ENCODE results near the gene TTC4. TPM values are rescaled to one million over a fixed set of nuclear protein-coding genes. Genes with fewer than 3 reads are reported as not detected.

Gene TTC4
- total and polyA plus RNA-seq, 2 of the 4 experiments (the other 2 are of a cell fraction): 21.6 to 27.1 TPM

GRCh38 chr1:54686155-54686554 is 29.5 kb upstream of the TTC4 start:
- POLR2A ChIA-PET (ENCODE audit: unreplicated experiment): no interaction called here
- dilution Hi-C loops (cut with HindIII; ENCODE audit: low sequenced_read_pairs, unreplicated experiment): no loop called here
- CTCF ChIA-PET: interaction anchor here (1.3 kb wide), 1 partner anchor 12 kb away, joined by 3 read pairs; no protein-coding TSS in a partner anchor

More at GRCh38 chr1:54686155-54686554, 29.5 kb upstream of the TTC4 start:
- Histone ChIP-seq H3K4ac (ENCODE audit: low read depth, low read length) (no peak overlapping the region), H3K9me1 (ENCODE audit: insufficient read depth, low read length) (no peaks in the 10 kb centered on the region), H3K18ac (ENCODE audit: low read depth, low read length) (no peak overlapping the region), H4K20me1 (ENCODE audit: insufficient read depth, low read length) (no peaks in the 10 kb centered on the region), H3K27ac (ENCODE audit: insufficient read depth, low read length) (no peak overlapping the region), H3K9me3 (ENCODE audit: control insufficient read depth, insufficient read depth, low read length) (no peaks in the 10 kb centered on the region), H3K4me2 (ENCODE audit: low read depth, low read length) (no peak overlapping the region), H4K8ac (ENCODE audit: low read depth in 2 of 2, low read length in 2 of 2) (no peak overlapping the region), H3K23ac (ENCODE audit: low read depth, low read length) (no peak overlapping the region), H2BK5ac (ENCODE audit: low read depth, low read length, poor library complexity, severe bottlenecking) (no peak overlapping the region), H2BK120ac (ENCODE audit: low read depth, low read length) (no peak overlapping the region), H3K4me3 (ENCODE audit: insufficient read depth, low read depth, low read length) (no peak overlapping the region), H4K91ac (ENCODE audit: insufficient read depth, low read depth, low read length) (no peak overlapping the region), H3K79me1 (ENCODE audit: low read depth in 1 of 2, low read length in 2 of 2) (no peaks in the 10 kb centered on the region), H3K36me3 (ENCODE audit: control insufficient read depth, insufficient read depth, low read length) (no peaks in the 10 kb centered on the region), H2AFZ (replicated peaks; ENCODE audit: low read length, poor library complexity) (peak overlapping the region; percentile 24), H3K4me1 (ENCODE audit: control insufficient read depth, insufficient read depth, low read length) (no peaks in the 10 kb centered on the region), H4K5ac (ENCODE audit: low read depth, low read length) (no peak overlapping the region), H3K9ac (ENCODE audit: low read depth, low read length) (no peak overlapping the region), H3K27me3 (ENCODE audit: control insufficient read depth, insufficient read depth, low read length) (peaks cover 47% of the 10 kb centered on the region), H3K56ac (ENCODE audit: extremely low read depth, insufficient read depth, low read length) (no peak overlapping the region), H2BK15ac (ENCODE audit: low read depth, low read length) (no peak overlapping the region), H2AK9ac (replicated peaks; ENCODE audit: low read depth, low read length, poor library complexity) (no peak overlapping the region), H3K14ac (replicated peaks; ENCODE audit: low read depth, low read length) (no peak overlapping the region), H2BK20ac (ENCODE audit: low read depth, low read length) (no peak overlapping the region), H2AK5ac (ENCODE audit: low read depth, low read length) (no peak overlapping the region)
- ATAC-seq (ENCODE audit: low read depth): no peak
- TF ChIP-seq SMC3 (IDR thresholded peaks at IDR 0.05; ENCODE audit: low read depth, low read length) (no peak), BHLHE40 (IDR thresholded peaks at IDR 0.05; ENCODE audit: low read depth, low read length) (no peak), MXI1 (IDR thresholded peaks at IDR 0.05; ENCODE audit: borderline replicate concordance, low read depth, low read length) (no peak)
- WGBS, 2 experiments (ENCODE audit: extremely low coverage in 2 of 2, insufficient read length in 1 of 2): 73% methylated on average over 8 of the region's 11 CpGs; no CpG with 5 or more reads in 1 of the 2 experiments
- in situ Hi-C loops (cut with MboI; ENCODE audit: low sequenced_read_pairs): no loop called here
- no TSS peak for BruUV-seq (replicated peaks)
- no peak for DNase-seq
- intact Hi-C loops (cut with micrococcal nuclease): no loop called here

All from IMR-90 (cell line).